ENCODE data around the gene ZNF423. TPM values are rescaled to one million over a fixed set of nuclear protein-coding genes. Genes with fewer than 3 reads are reported as not detected.
A peak's percentile ranks its signal among the peaks of the same experiment; 100 is the strongest.

The ZNF423 gene
- total RNA-seq, 4 donors from 2014 or later = 1.4 to 20.6 (median 4.7) TPM

GRCh38 chr16:49754495-49755312 lies 101.2 kb downstream of the ZNF423 start:
- peak overlapping the region in 2 of 4 donors; percentile 2 to 10 for H3K27ac ChIP-seq
- H3K27me3 ChIP-seq = no peaks in the 10 kb centered on the region
- peak overlapping the region in 3 of 4 donors; percentile 12 to 41 (median 17) for H3K4me3 ChIP-seq
- peak in 1 of 3 donors; percentile 48 for DNase-seq
- no peak for TF ChIP-seq POLR2A (IDR thresholded peaks at IDR 0.05)
- no peak for TF ChIP-seq CTCF (IDR thresholded peaks at IDR 0.05)
- no peaks in the 10 kb centered on the region for H3K9me3 ChIP-seq
- peaks cover 0 to 6% (median 0%) of the 10 kb centered on the region in 4 donors for H3K4me1 ChIP-seq
- no peaks in the 10 kb centered on the region for H3K36me3 ChIP-seq

GRCh38 chr16:49750341-49751000 lies 105.4 kb downstream of the ZNF423 start:
- H3K9me3 ChIP-seq = no peaks in the 10 kb centered on the region
- H3K4me1 ChIP-seq = peaks cover 0 to 6% (median 0%) of the 10 kb centered on the region in 4 donors
- DNase-seq = no peak
- TF ChIP-seq CTCF (IDR thresholded peaks at IDR 0.05) (no peak), POLR2A (IDR thresholded peaks at IDR 0.05) (no peak)
- H3K4me3 ChIP-seq = no peak overlapping the region
- no peaks in the 10 kb centered on the region for H3K27me3 ChIP-seq
- no peak overlapping the region for H3K27ac ChIP-seq
- no peaks in the 10 kb centered on the region for H3K36me3 ChIP-seq

GRCh38 chr16:49749816-49750215 lies 106.1 kb downstream of the ZNF423 start:
- Histone ChIP-seq H3K9me3 (no peaks in the 10 kb centered on the region), H3K4me3 (no peak overlapping the region), H3K27me3 (no peaks in the 10 kb centered on the region), H3K4me1 (peaks cover 0 to 3% (median 0%) of the 10 kb centered on the region in 4 donors), H3K27ac (no peak overlapping the region), H3K36me3 (no peaks in the 10 kb centered on the region)
- no peak for DNase-seq
- TF ChIP-seq CTCF (IDR thresholded peaks at IDR 0.05) (no peak), POLR2A (IDR thresholded peaks at IDR 0.05) (no peak)

- no peak for DNase-seq
- Histone ChIP-seq H3K9me3 (no peaks in the 10 kb centered on the region), H3K4me1 (no peaks in the 10 kb centered on the region), H3K4me3 (no peak overlapping the region), H3K27me3 (no peaks in the 10 kb centered on the region), H3K36me3 (no peaks in the 10 kb centered on the region), H3K27ac (no peak overlapping the region)
- no peak for TF ChIP-seq CTCF (IDR thresholded peaks at IDR 0.05)
- no peak for TF ChIP-seq POLR2A (IDR thresholded peaks at IDR 0.05)
Observed at GRCh38 chr16:49748322-49748721, 107.6 kb downstream of the ZNF423 start.

- no peaks in the 10 kb centered on the region for H3K36me3 ChIP-seq
- H3K9me3 ChIP-seq = no peaks in the 10 kb centered on the region
- TF ChIP-seq POLR2A (IDR thresholded peaks at IDR 0.05) = no peak
- no peak for TF ChIP-seq CTCF (IDR thresholded peaks at IDR 0.05)
- H3K27me3 ChIP-seq = no peaks in the 10 kb centered on the region
- H3K4me1 ChIP-seq = no peaks in the 10 kb centered on the region
- H3K27ac ChIP-seq = no peak overlapping the region
- no peak overlapping the region for H3K4me3 ChIP-seq
- DNase-seq = no peak
Observed at GRCh38 chr16:49747654-49748053, 108.3 kb downstream of the ZNF423 start.

Data from Peyer's patch (tissue), 4 donors.